ENCODE results near the gene PCSK5. TPM values are rescaled to one million over a fixed set of nuclear protein-coding genes. Genes with fewer than 3 reads are reported as not detected.

Gene PCSK5
- total and polyA plus RNA-seq, 2 donors (not counting 1 experiment from before 2014, with no cell fraction given): 0.09 TPM; not detected in 1

DNA sequence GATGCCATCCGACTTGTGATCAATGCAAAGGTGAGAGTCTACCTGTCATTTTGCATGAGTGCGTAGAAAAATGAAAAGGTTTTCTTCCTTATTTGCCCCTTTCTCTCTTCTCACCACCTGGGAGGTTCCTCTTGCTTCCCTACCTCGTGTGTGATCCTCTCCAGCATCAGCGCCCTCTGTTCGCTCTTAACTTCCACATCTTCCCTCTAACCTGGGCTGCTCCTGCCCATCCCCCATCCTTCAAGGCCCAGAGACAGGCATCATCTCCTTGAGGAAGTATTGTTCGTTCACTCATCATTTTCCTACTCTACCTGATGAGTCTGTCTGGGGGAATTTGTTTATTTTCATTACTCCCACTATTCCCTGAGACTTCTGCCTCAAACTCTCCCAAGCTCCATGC is 447.9 kb downstream of the PCSK5 start:
- no peaks in the 10 kb centered on the region for H3K79me2 ChIP-seq (ENCODE audit: control insufficient read depth, insufficient read depth, low read length)
- TF ChIP-seq, protein P1, sequence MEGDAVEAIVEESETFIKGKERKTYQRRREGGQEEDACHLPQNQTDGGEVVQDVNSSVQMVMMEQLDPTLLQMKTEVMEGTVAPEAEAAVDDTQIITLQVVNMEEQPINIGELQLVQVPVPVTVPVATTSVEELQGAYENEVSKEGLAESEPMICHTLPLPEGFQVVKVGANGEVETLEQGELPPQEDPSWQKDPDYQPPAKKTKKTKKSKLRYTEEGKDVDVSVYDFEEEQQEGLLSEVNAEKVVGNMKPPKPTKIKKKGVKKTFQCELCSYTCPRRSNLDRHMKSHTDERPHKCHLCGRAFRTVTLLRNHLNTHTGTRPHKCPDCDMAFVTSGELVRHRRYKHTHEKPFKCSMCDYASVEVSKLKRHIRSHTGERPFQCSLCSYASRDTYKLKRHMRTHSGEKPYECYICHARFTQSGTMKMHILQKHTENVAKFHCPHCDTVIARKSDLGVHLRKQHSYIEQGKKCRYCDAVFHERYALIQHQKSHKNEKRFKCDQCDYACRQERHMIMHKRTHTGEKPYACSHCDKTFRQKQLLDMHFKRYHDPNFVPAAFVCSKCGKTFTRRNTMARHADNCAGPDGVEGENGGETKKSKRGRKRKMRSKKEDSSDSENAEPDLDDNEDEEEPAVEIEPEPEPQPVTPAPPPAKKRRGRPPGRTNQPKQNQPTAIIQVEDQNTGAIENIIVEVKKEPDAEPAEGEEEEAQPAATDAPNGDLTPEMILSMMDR (IDR thresholded peaks at IDR 0.05): no peak
- TF ChIP-seq EZH2 (IDR thresholded peaks at IDR 0.05; ENCODE audit: borderline replicate concordance, insufficient read depth, low read depth, low read length, poor library complexity, severe bottlenecking): no peak
- intact Hi-C loops (cut with micrococcal nuclease): no loop called here
- H2AFZ ChIP-seq (ENCODE audit: insufficient read depth, low read depth, low read length, poor library complexity, severe bottlenecking): no peak overlapping the region
- H3K27me3 ChIP-seq (replicated peaks in 1 of 4; ENCODE audit: control extremely low read depth in 1 of 4, control insufficient read depth in 3 of 4, insufficient read depth in 4 of 4, low read length in 3 of 4): peaks cover 0 to 2% (median 0%) of the 10 kb centered on the region in 4 experiments
- no peaks in the 10 kb centered on the region for H4K20me1 ChIP-seq (ENCODE audit: control insufficient read depth, insufficient read depth, low read length, poor library complexity, severe bottlenecking)
- H3K9me3 Mint-ChIP-seq (ENCODE audit: insufficient read depth): no peaks in the 10 kb centered on the region
- ATAC-seq (ENCODE audit: low read depth): no peak
- POLR2A ChIA-PET: no interaction called here
- no peak overlapping the region for H3K4me3 ChIP-seq (ENCODE audit: control extremely low read depth in 1 of 5, extremely low read depth in 1 of 5, insufficient read depth in 1 of 5, low read depth in 2 of 5, low read length in 4 of 5)
- H3K4me1 Mint-ChIP-seq: no peaks in the 10 kb centered on the region
- H3K4me2 ChIP-seq (replicated peaks; ENCODE audit: low read depth, low read length, poor library complexity, severe bottlenecking): no peak overlapping the region
- H3K9ac ChIP-seq (ENCODE audit: low read length): no peak overlapping the region
- H3K27me3 Mint-ChIP-seq: peaks cover 23% of the 10 kb centered on the region
- CTCF ChIA-PET: no interaction called here
- no peaks in the 10 kb centered on the region for H3K36me3 ChIP-seq (replicated peaks in 1 of 2; ENCODE audit: control extremely low read depth in 1 of 2, control insufficient read depth in 1 of 2, extremely low read depth in 1 of 2, insufficient read depth in 2 of 2, low read length in 1 of 2)
- no peaks in the 10 kb centered on the region for H3K4me1 ChIP-seq (ENCODE audit: control insufficient read depth in 2 of 2, insufficient read depth in 2 of 2, low read length in 2 of 2)
- no peak for DNase-seq
- no peak overlapping the region for H3K27ac ChIP-seq (ENCODE audit: low read length in 2 of 2)
- WGBS (ENCODE audit: insufficient coverage): 93% methylated on average over 5 of the region's 6 CpGs
- no peak overlapping the region for H3K27ac Mint-ChIP-seq
- no peak overlapping the region for H3K4me3 Mint-ChIP-seq
- no peaks in the 10 kb centered on the region for H3K9me3 ChIP-seq (ENCODE audit: control extremely low read depth in 1 of 3, control insufficient read depth in 2 of 3, insufficient read depth in 1 of 3, low read length in 2 of 3)

DNA sequence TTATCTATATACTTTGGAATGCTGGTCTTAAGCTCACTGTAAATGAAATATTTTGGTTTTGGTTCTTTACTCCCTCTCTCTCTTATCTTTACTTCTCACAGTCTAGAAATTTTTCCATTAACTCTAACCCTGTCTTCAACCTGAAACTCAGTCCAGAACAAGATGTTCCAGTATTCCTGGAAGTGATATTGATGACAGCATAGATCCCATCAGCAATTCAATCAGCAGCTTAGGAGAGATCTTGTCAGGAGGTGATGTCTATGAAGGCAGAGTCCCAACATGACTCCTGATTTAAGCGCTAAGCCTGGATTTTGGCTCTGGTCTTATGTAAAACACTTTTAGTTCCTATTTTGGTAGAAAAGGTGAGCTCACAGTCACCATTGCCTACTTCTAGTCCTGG is 451.1 kb downstream of the PCSK5 start:
- Histone ChIP-seq H3K4me3 (ENCODE audit: control extremely low read depth in 1 of 5, extremely low read depth in 1 of 5, insufficient read depth in 1 of 5, low read depth in 2 of 5, low read length in 4 of 5) (no peak overlapping the region), H3K9ac (ENCODE audit: low read length) (no peak overlapping the region), H3K9me3 (ENCODE audit: control extremely low read depth in 1 of 3, control insufficient read depth in 2 of 3, insufficient read depth in 1 of 3, low read length in 2 of 3) (peaks cover 0 to 4% (median 0%) of the 10 kb centered on the region in 3 donors), H3K27ac (ENCODE audit: low read length in 2 of 2) (no peak overlapping the region), H3K36me3 (replicated peaks in 1 of 2; ENCODE audit: control extremely low read depth in 1 of 2, control insufficient read depth in 1 of 2, extremely low read depth in 1 of 2, insufficient read depth in 2 of 2, low read length in 1 of 2) (no peaks in the 10 kb centered on the region), H3K27me3 (replicated peaks in 1 of 4; ENCODE audit: control extremely low read depth in 1 of 4, control insufficient read depth in 3 of 4, insufficient read depth in 4 of 4, low read length in 3 of 4) (peaks cover 0 to 2% (median 0%) of the 10 kb centered on the region in 4 experiments), H2AFZ (ENCODE audit: insufficient read depth, low read depth, low read length, poor library complexity, severe bottlenecking) (no peak overlapping the region), H4K20me1 (ENCODE audit: control insufficient read depth, insufficient read depth, low read length, poor library complexity, severe bottlenecking) (no peaks in the 10 kb centered on the region), H3K4me2 (replicated peaks; ENCODE audit: low read depth, low read length, poor library complexity, severe bottlenecking) (no peak overlapping the region), H3K4me1 (ENCODE audit: control insufficient read depth in 2 of 2, insufficient read depth in 2 of 2, low read length in 2 of 2) (no peaks in the 10 kb centered on the region), H3K79me2 (ENCODE audit: control insufficient read depth, insufficient read depth, low read length) (no peaks in the 10 kb centered on the region)
- Mint-ChIP-seq H3K4me3 (no peak overlapping the region), H3K27me3 (peaks cover 18% of the 10 kb centered on the region), H3K9me3 (ENCODE audit: insufficient read depth) (no peaks in the 10 kb centered on the region), H3K4me1 (no peaks in the 10 kb centered on the region), H3K27ac (no peak overlapping the region)
- TF ChIP-seq EZH2 (IDR thresholded peaks at IDR 0.05; ENCODE audit: borderline replicate concordance, insufficient read depth, low read depth, low read length, poor library complexity, severe bottlenecking): no peak
- TF ChIP-seq, protein P1 (IDR thresholded peaks at IDR 0.05): no peak
- CTCF ChIA-PET: no interaction called here
- ATAC-seq (ENCODE audit: low read depth) (no peak), DNase-seq (no peak)
- intact Hi-C loops (cut with micrococcal nuclease): no loop called here
- POLR2A ChIA-PET: no interaction called here
- WGBS (ENCODE audit: insufficient coverage): 100% methylated on average over 1 of the region's 1 CpG
